Stimulated activated effector memory CD8-positive, alpha-beta T cell treated with anti-CD3 and anti-CD28 coated beads, Interleukin-12 subunit alpha, Interleukin-12 subunit beta, amount 100 ng/mL, for 72 hours (primary cell): ENCODE results near the gene DHX36.

ENCODE experiments used
- ATAC-seq: fragments of 150-1000 bp; cut with Tn5 transposase; 2 replicates; pipeline ENCODE4 v1.10.0; 2021
- DNase-seq, 2 donors: peaks; one replicate each; pipeline ENCODE4 v3.0.0; 2021 to 2022; ENCODE audit warnings: low spot score in 2 of 2
- H3K27ac Mint-ChIP-seq: one replicate; pipeline ENCODE4 v1.8.0; 2022; ENCODE audit warnings: mild to moderate bottlenecking, mixed read lengths
- H3K36me3 Mint-ChIP-seq: one replicate; pipeline ENCODE4 v1.8.0; 2022; ENCODE audit warnings: mild to moderate bottlenecking, mixed read lengths
- H3K4me1 Mint-ChIP-seq: one replicate; pipeline ENCODE4 v1.8.0; 2022; ENCODE audit warnings: mixed read lengths
- H3K4me3 Mint-ChIP-seq: one replicate; pipeline ENCODE4 v1.8.0; 2022; ENCODE audit warnings: mild to moderate bottlenecking, mixed read lengths
- H3K9me3 Mint-ChIP-seq: one replicate; pipeline ENCODE4 v1.8.0; 2022; ENCODE audit warnings: mixed read lengths

DHX36 gene

DNA sequence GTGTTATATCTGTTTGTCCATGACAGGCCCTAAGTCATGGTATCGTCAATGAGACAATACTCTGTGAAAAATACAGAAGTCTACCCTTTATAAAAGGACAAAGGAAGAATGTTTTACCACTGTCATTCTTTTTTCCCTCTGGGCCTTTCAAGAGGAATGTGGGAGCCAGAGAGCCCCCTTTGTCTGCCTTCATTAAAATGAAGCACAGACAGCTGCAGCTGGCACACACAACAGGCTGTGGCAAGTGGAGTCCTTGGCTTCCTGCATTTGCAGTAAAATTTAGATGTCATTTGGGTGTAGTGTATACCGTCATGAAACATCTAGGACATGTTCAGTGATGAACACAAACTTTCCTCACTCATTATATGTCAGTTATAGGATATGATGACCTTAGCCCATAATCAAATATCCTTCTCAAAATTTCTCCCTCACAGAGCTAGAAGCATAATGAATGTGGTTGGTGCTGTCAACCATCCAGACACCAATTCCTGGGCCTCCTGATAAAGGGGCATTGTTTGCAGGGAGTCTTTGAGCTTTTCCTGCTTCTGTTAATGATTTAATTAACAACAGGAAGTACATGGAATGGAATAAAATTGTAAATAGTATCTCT is 76.4 kb downstream of the DHX36 start:
- DNase-seq (no peak), ATAC-seq (no peak)
- no peaks in the 10 kb centered on the region for H3K9me3 Mint-ChIP-seq
- no peak overlapping the region for H3K27ac Mint-ChIP-seq
- peaks cover 23% of the 10 kb centered on the region for H3K36me3 Mint-ChIP-seq
- H3K4me1 Mint-ChIP-seq = peaks cover 8% of the 10 kb centered on the region
- H3K4me3 Mint-ChIP-seq = no peak overlapping the region

DNA sequence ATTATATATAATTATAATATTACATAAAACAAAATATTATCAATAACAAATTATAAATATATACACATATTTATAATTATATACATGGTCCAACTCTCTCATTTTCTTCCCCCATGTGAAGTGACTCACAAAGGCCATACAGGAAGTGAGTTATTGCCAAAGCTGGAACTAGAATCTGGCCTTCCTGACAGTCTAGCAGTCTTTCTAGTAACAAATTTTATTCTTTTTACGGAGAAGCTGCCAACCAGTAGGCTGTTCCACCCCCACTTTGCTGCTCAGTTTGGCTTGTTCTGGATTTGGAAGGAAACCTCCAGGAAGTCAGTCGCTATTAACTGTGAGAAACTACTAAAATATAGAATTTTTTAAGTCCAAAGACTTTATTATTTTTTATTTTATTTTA is 79.6 kb downstream of the DHX36 start:
- ATAC-seq (no peak), DNase-seq (no peak)
- Mint-ChIP-seq H3K4me3 (no peak overlapping the region), H3K4me1 (peaks cover 6% of the 10 kb centered on the region), H3K36me3 (no peaks in the 10 kb centered on the region), H3K27ac (no peak overlapping the region), H3K9me3 (no peaks in the 10 kb centered on the region)

DNA sequence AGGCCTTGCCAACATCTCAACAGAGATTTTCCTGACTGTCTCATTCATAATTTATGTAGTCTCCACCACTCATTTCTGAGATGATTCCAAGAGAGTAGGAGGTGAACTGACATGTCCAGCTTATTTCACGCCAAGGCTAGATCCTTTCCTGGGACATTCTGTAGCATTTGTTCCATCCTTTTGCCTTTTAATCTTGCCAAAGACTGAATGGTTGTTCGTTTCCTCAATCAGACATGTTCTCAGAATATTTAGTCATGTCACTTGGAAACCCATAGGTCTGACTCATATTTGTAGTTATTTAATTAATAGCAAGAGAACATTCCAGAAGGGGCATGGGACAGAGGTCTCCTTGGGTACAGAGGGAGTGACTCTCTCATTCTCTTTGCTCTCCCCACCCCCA is 80.9 kb downstream of the DHX36 start:
- H3K4me3 Mint-ChIP-seq = no peak overlapping the region
- H3K36me3 Mint-ChIP-seq = no peaks in the 10 kb centered on the region
- no peaks in the 10 kb centered on the region for H3K9me3 Mint-ChIP-seq
- DNase-seq = no peak
- H3K27ac Mint-ChIP-seq = no peak overlapping the region
- ATAC-seq = no peak
- peaks cover 15% of the 10 kb centered on the region for H3K4me1 Mint-ChIP-seq

DNA sequence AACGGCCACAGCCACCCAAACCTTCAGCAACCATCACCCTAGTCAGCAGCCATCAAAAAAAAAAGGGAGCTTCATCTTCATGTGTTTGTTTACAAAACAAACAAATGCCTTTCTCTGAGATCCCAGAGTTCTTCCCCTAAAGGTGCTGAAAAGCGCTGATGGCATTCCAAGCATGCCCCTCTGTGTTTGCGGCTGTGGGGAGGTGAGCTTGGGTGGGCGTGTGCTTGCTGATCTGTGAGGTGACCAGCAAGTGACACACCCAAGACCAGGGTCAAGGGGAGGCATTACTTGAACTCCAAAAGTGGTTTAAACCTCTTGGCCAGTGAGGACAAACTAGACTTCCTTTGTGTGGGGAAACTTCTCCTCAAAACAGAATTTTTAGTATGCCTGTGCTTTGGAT is 81.5 kb downstream of the DHX36 start:
- Mint-ChIP-seq H3K4me3 (no peak overlapping the region), H3K27ac (no peak overlapping the region), H3K4me1 (peaks cover 19% of the 10 kb centered on the region), H3K9me3 (no peaks in the 10 kb centered on the region), H3K36me3 (peaks cover 4% of the 10 kb centered on the region)
- ATAC-seq = no peak
- DNase-seq = no peak

DNA sequence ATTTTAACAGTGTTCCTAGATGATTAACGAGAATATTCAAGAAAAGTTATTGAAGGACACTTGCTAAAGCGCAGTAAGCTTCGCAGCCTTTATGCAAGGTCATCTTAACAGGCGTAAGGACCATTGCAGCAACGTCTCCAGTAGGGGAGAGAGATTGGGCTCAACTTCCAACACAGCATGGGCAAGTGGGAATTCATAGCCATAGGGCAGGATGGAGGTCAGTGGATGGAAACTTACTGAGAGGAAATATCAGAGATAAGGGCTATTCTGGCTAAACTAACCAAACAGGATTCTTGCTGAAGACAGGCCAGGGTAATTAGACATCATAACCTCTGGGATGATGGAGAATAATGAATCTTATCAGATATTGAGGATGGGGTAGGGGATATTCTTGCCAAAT is 82.8 kb downstream of the DHX36 start:
- Mint-ChIP-seq H3K36me3 (peaks cover 10% of the 10 kb centered on the region), H3K9me3 (no peaks in the 10 kb centered on the region), H3K27ac (no peak overlapping the region), H3K4me3 (no peak overlapping the region), H3K4me1 (peaks cover 23% of the 10 kb centered on the region)
- ATAC-seq (no peak), DNase-seq (no peak)

DNA sequence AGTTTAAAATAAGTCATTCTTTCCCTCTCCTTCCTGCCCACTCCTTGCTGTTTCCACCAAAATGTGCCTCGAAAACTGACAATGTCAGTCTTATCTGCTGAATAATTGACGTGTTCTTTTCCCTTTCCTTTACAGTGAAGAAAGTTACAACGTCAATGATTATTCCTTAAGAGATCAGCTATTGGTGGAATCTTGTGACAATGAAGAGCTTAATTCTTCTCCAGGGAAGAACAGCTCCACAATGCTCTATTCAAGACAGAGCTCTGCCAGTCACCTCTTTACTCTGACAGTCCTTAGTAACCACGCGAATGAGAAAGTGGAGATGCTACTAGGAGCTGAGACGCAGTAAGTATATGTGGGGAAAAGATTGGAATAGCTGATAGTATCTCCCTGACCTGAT is 84.1 kb downstream of the DHX36 start:
- DNase-seq (no peak), ATAC-seq (no peak)
- no peak overlapping the region for H3K4me3 Mint-ChIP-seq
- no peak overlapping the region for H3K27ac Mint-ChIP-seq
- H3K4me1 Mint-ChIP-seq = peaks cover 17% of the 10 kb centered on the region
- no peaks in the 10 kb centered on the region for H3K9me3 Mint-ChIP-seq
- peaks cover 10% of the 10 kb centered on the region for H3K36me3 Mint-ChIP-seq

DNA sequence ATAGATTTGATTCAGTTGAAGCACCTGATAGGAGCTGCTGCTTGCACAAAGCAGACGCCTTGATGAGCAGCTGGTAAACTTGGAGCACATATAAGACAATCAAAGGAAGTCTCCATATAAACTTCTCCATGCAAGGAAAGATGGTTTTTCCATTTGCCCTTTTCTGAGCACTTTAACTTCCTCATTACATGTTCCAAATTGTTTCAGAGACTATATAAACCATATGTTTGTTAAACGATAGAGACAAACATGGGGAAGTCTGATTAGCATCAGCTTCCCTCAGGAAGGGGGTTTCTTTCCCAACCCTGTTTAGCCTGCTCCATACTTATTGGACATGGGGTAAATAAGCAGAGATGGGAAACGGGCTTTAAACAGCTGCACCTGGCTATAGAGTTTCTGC is 88.0 kb downstream of the DHX36 start:
- Mint-ChIP-seq H3K4me1 (peaks cover 17% of the 10 kb centered on the region), H3K27ac (no peak overlapping the region), H3K36me3 (peaks cover 10% of the 10 kb centered on the region), H3K9me3 (no peaks in the 10 kb centered on the region), H3K4me3 (no peak overlapping the region)
- DNase-seq (no peak), ATAC-seq (no peak)

DNA sequence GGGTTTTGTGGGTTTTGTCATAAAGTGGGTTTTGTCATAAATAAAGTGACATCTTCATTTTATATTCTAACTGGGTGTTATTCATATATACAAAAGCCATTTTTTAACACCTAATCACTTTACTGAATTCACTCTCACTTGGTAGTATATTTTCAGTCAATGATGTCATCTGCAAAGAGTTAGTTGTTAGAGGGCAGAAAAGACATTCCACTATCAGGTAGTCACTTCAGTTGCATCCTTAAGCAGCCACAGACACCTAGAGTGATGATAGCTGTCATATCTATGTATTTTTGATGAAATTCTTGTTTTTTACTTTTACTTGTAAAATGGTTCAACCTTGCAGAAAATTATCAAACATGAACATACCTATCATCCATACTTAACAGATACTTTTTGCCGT is 89.0 kb downstream of the DHX36 start:
- Mint-ChIP-seq H3K36me3 (peaks cover 10% of the 10 kb centered on the region), H3K9me3 (no peaks in the 10 kb centered on the region), H3K4me3 (no peak overlapping the region), H3K27ac (no peak overlapping the region), H3K4me1 (peaks cover 17% of the 10 kb centered on the region)
- DNase-seq (no peak), ATAC-seq (no peak)

DNA sequence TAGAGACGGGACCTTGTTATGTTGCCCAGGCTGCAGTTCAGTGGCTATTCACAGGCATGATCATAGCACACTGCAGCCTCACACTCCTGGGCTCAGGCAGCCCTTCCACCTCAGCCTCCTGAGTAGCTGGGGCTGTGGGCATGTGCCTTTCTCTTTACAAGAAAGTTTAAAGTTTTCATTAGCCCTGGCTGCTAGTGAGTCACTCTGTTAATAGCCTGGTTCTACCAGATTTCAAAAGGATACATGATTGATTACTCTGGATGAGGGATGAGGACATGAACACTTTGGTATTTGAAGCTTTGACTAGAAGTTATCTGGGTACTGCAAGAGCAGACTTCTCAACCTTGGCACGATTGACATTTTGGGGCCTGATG is 95.1 kb downstream of the DHX36 start:
- H3K4me1 Mint-ChIP-seq = no peaks in the 10 kb centered on the region
- H3K36me3 Mint-ChIP-seq = no peaks in the 10 kb centered on the region
- H3K4me3 Mint-ChIP-seq = no peak overlapping the region
- DNase-seq = no peak
- H3K9me3 Mint-ChIP-seq = no peaks in the 10 kb centered on the region
- H3K27ac Mint-ChIP-seq = no peak overlapping the region
- no peak for ATAC-seq

DNA sequence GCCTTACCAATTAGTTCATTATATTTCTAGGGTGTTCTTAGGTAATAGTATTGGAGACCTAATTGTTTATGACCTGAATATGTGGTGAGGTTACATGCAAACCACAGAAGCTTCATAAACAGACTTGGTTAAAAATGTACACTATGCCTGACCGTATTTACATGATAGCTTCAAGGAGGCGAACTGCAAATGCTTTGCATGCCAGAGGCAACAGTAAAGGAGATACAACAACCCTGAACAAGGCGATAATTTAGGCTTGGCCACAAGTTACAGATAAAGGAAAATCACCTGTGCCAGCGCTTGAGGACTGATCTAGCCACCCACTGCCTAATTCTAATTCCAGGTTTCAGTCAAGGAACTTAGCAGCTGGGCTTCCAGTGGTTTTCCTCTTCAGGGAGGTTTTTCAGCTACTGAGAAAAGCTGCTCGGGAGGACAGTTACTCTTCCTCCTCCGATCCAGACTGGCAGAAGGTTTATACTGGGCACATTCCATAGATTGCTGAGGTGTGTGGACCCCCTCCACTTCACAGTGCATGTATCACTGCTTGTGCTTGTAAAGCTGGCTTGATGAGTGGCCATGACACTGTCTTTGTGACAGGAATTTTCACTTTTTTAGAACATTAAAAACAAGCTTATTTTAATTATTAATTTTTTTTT is 95.6 kb downstream of the DHX36 start:
- no peak for ATAC-seq

DNA sequence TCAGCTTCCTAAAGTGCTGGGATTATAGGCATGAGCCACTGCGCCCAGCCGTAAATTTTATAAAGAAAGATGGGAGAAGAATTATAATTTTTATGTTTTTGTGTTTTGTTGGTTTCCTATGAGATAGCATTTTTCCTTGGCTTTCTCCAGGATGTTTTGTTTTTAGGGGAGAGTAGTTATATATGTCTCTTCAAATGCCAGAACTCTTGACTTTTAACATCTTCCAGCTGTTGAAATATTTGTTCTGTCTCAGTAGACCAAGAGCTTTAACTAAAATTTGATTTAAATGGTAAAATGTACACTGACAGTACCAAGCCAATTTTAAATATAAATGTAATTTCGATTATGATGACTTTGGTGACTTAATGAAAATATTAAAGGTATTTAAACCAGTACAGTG is 96.8 kb downstream of the DHX36 start:
- DNase-seq = no peak
- ATAC-seq = no peak
- Mint-ChIP-seq H3K27ac (no peak overlapping the region), H3K36me3 (no peaks in the 10 kb centered on the region), H3K4me3 (no peak overlapping the region), H3K9me3 (no peaks in the 10 kb centered on the region), H3K4me1 (no peaks in the 10 kb centered on the region)

More for the DNA sequence above, 95.6 kb downstream of the DHX36 start:
- DNase-seq = no peak
- H3K4me1 Mint-ChIP-seq = no peaks in the 10 kb centered on the region
- no peaks in the 10 kb centered on the region for H3K9me3 Mint-ChIP-seq
- H3K4me3 Mint-ChIP-seq = no peak overlapping the region
- H3K36me3 Mint-ChIP-seq = no peaks in the 10 kb centered on the region
- H3K27ac Mint-ChIP-seq = no peak overlapping the region

DNA sequence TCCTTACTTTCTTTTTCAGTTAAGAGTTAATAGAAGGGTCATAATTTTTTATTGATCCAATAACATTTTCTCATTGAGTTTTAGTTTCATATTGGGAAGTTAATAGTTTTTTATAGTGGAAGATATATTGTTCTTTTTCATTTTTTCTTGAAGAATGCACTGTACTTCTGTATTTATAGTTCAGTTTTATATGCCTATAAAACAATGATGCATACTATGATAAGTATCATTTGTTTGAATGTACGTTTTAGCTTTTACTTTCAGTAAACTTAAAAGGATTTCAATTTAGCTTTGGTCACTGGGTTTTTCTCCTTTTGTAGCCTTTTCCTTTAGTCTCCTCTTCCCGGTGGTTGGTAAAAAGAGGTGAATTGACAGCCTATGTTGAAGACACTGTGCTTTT is 98.8 kb downstream of the DHX36 start:
- H3K36me3 Mint-ChIP-seq = no peaks in the 10 kb centered on the region
- DNase-seq (no peak), ATAC-seq (no peak)
- no peaks in the 10 kb centered on the region for H3K4me1 Mint-ChIP-seq
- H3K9me3 Mint-ChIP-seq = no peaks in the 10 kb centered on the region
- H3K4me3 Mint-ChIP-seq = no peak overlapping the region
- no peak overlapping the region for H3K27ac Mint-ChIP-seq

DNA sequence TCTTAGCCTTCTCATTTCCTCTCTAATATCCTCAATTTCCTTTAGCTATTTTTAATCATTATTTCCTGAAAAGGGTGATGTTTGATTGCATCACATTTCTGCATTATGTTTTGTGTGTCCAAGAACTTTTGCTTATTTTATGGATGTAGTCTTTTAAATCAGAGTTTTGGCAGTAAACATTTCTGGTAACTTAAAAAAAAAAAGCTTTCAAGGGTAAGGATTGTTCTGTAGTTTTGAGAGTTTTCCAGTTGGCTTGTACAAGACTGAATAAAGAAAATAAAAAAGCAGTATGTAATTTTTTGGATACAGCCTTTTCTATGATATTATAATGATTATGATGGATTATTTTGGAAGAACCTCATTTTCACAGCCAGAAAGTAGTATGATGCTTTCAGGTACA is 99.4 kb downstream of the DHX36 start:
- no peak overlapping the region for H3K27ac Mint-ChIP-seq
- no peaks in the 10 kb centered on the region for H3K9me3 Mint-ChIP-seq
- no peak overlapping the region for H3K4me3 Mint-ChIP-seq
- no peaks in the 10 kb centered on the region for H3K36me3 Mint-ChIP-seq
- DNase-seq (no peak), ATAC-seq (no peak)
- no peaks in the 10 kb centered on the region for H3K4me1 Mint-ChIP-seq

DNA sequence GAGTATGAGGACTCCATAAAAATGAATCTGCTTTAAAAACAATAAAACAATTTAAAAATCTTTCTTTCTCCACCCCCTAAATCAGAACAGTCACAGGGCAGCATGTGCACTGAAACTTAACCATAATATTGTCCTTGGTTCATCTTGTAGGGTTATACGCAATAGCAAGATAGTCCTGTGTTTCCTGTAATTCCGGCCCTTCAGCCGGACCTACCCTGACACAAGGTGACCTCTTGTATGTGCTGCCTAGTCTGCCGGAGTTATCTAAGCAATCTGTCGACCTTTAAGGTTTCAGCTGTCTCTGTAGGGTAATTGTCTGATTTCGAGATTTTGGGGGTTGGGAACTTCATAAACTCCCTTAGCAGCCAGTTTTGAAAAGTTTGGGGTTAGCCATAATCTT is 99.9 kb downstream of the DHX36 start:
- DNase-seq (no peak), ATAC-seq (no peak)
- no peak overlapping the region for H3K27ac Mint-ChIP-seq
- no peaks in the 10 kb centered on the region for H3K9me3 Mint-ChIP-seq
- H3K4me1 Mint-ChIP-seq = no peaks in the 10 kb centered on the region
- H3K36me3 Mint-ChIP-seq = no peaks in the 10 kb centered on the region
- H3K4me3 Mint-ChIP-seq = no peak overlapping the region

DNA sequence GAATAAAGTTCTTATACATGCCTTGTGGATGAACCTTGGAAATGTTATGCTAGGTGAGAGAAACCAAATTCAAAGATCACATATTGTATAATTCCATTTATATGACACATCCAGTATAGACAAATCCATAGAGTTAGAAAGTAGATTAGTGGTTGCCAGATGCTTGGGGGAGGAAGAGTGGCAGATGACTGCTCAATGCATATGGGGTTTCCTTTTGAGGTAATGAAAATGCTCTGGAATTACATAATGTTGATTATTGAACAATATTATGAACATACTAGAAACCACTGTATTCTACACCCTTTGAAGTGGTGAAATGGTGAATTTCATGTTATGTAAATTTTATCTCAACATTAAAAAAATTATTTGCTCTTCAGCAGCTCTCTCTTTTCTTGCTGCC is 100.8 kb downstream of the DHX36 start:
- no peak for DNase-seq
- H3K27ac Mint-ChIP-seq = no peak overlapping the region
- H3K4me3 Mint-ChIP-seq = no peak overlapping the region
- H3K4me1 Mint-ChIP-seq = no peaks in the 10 kb centered on the region
- ATAC-seq = no peak
- H3K9me3 Mint-ChIP-seq = no peaks in the 10 kb centered on the region
- H3K36me3 Mint-ChIP-seq = no peaks in the 10 kb centered on the region
